ENCODE measurements around the gene USF1. TPM values are rescaled to one million over a fixed set of nuclear protein-coding genes. Genes with fewer than 3 reads are reported as not detected.

USF1 gene
- total RNA-seq, 6 donors from 2014 or later = 78.2 to 151 (median 84.2) TPM

DNA sequence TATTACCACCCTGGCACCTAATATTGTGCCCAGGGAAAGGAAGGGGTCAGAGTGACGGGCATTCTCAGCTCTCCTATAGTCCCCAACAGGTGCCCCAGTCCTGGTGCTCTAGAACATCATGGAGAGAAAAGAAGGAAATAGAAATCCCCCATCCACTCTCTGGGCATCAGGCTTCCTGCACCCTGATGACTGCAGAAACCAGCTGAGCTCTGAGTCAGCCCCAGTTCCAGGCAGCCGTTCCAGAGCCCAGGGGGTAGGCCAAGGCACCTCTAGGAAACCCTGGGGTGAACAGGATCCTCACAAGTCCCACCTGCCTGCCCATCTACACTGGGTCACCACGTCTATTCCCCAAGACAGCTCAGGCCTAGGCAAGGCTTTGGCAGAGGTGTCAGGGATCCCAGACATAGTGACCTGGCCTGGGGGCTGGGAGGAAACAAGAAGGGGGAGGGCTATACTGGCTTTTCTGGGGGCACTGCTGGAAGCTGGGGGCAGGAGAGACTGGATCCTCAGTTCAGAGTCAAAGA is 42.9 kb upstream of the USF1 start:
- WGBS, 2 donors = 62 to 64% methylated on average over 3 of the region's 3 CpGs
- no peaks in the 10 kb centered on the region for H3K9me3 ChIP-seq
- peak overlapping the region in 3 of 4 donors; percentile 37 to 50 (median 37) for H3K4me3 ChIP-seq
- peak in 1 of 2 donors; percentile 60 for DNase-seq
- H3K36me3 ChIP-seq = no peaks in the 10 kb centered on the region
- no peaks in the 10 kb centered on the region for H3K27me3 ChIP-seq
- H3K4me1 ChIP-seq = peaks cover 5 to 56% (median 35%) of the 10 kb centered on the region in 4 donors
- TF ChIP-seq, protein P1, sequence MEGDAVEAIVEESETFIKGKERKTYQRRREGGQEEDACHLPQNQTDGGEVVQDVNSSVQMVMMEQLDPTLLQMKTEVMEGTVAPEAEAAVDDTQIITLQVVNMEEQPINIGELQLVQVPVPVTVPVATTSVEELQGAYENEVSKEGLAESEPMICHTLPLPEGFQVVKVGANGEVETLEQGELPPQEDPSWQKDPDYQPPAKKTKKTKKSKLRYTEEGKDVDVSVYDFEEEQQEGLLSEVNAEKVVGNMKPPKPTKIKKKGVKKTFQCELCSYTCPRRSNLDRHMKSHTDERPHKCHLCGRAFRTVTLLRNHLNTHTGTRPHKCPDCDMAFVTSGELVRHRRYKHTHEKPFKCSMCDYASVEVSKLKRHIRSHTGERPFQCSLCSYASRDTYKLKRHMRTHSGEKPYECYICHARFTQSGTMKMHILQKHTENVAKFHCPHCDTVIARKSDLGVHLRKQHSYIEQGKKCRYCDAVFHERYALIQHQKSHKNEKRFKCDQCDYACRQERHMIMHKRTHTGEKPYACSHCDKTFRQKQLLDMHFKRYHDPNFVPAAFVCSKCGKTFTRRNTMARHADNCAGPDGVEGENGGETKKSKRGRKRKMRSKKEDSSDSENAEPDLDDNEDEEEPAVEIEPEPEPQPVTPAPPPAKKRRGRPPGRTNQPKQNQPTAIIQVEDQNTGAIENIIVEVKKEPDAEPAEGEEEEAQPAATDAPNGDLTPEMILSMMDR (IDR thresholded peaks at IDR 0.05) = no peak
- TF ChIP-seq POLR2A (IDR thresholded peaks at IDR 0.05) (no peak), POLR2AphosphoS5 (IDR thresholded peaks at IDR 0.05) (no peak), EP300 (IDR thresholded peaks at IDR 0.05) (no peak)
- peak overlapping the region; percentile 55 to 82 (median 76) for H3K27ac ChIP-seq
- no peak for ATAC-seq (ENCODE audit: low FRiP score in 2 of 2)

DNA sequence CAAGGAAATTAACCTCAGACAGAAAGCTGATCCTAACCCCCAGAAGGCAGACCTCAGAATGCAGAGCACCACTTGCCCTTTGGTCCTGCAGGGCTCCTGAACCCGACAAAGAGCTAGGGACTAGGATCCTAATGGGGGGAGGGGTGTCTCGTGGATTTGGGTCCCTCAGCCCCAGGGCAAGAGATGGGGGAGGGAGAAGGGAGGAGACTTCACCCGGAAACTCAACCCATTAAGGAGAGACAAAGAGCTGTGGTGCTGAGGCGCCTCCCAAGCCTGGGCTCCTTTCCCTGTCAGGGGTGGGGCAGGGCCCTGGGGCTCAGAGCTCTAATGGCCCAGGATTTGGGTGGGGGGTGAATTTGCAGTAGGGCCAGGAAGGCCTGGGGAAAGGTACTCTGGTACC is 40.7 kb upstream of the USF1 start:
- 53% methylated on average over 4 of the region's 4 CpGs for WGBS, 2 donors
- H3K36me3 ChIP-seq = no peaks in the 10 kb centered on the region
- peak overlapping the region in 1 of 4 donors; percentile 3 for H3K4me3 ChIP-seq
- H3K4me1 ChIP-seq = peaks cover 15 to 63% (median 50%) of the 10 kb centered on the region in 4 donors
- no peak for TF ChIP-seq EP300 (IDR thresholded peaks at IDR 0.05)
- TF ChIP-seq POLR2AphosphoS5 (IDR thresholded peaks at IDR 0.05) = no peak
- TF ChIP-seq, protein P1 (IDR thresholded peaks at IDR 0.05) = no peak
- TF ChIP-seq POLR2A (IDR thresholded peaks at IDR 0.05) = no peak
- ATAC-seq (ENCODE audit: low FRiP score in 2 of 2) = no peak
- H3K27ac ChIP-seq = peak overlapping the region in 2 of 4 donors; percentile 52 to 79
- no peak for DNase-seq
- no peaks in the 10 kb centered on the region for H3K27me3 ChIP-seq
- no peaks in the 10 kb centered on the region for H3K9me3 ChIP-seq

DNA sequence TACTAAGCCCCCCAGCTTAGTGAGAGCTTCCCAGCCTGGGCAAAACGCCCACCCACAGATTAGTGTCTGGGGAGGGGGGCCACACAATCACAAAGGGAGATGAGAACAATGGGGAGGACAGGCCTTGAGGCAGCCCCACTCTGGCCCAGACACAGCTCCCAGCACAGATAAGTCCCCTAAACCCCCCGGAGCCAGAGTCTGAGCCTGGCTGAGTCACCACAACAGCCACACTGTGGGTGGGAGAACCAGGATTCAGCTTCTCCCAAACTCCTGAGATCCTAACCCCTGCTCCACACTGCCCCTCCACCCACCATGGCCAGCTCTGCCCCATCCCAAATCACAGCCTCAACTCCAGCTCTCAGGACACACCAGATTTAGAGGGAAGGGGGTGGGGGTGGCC is 39.4 kb upstream of the USF1 start:
- Histone ChIP-seq H3K4me3 (no peak overlapping the region), H3K36me3 (no peaks in the 10 kb centered on the region), H3K27ac (peak overlapping the region; percentile 42 to 79 (median 76)), H3K4me1 (peaks cover 15 to 66% (median 51%) of the 10 kb centered on the region in 4 donors), H3K9me3 (no peaks in the 10 kb centered on the region), H3K27me3 (no peaks in the 10 kb centered on the region)
- DNase-seq (no peak), ATAC-seq (ENCODE audit: low FRiP score in 2 of 2) (no peak)
- WGBS, 2 donors = 51 to 72% methylated on average over 2 of the region's 2 CpGs
- TF ChIP-seq EP300 (IDR thresholded peaks at IDR 0.05) (no peak), POLR2A (IDR thresholded peaks at IDR 0.05) (no peak), POLR2AphosphoS5 (IDR thresholded peaks at IDR 0.05) (no peak)
- TF ChIP-seq, protein P1 (IDR thresholded peaks at IDR 0.05) = no peak

DNA sequence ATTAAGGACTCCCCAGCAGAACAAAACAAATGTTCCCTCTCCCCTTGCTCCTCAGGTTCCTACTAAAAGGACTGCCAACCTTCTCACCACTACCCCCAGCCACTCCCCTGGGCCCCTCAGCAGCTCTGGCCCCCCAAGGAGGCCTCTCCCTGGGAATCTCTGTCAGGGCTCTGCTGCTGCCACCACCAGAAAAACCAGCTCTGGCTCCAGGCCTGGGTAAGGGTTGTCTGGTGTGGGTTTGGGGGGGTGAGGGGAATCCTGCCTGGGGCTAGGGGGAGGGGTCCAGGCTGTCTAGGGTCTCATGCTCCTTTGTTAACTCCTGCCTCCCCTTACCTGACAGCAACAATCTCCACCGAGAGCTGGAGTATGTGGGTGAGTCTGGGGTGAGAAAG is 38.8 kb upstream of the USF1 start:
- Histone ChIP-seq H3K27me3 (no peaks in the 10 kb centered on the region), H3K9me3 (no peaks in the 10 kb centered on the region), H3K36me3 (no peaks in the 10 kb centered on the region), H3K27ac (peak overlapping the region; percentile 42 to 79 (median 76)), H3K4me1 (peaks cover 15 to 61% (median 49%) of the 10 kb centered on the region in 4 donors), H3K4me3 (no peak overlapping the region)
- 86 to 100% methylated on average over 1 of the region's 1 CpG for WGBS, 2 donors
- TF ChIP-seq EP300 (IDR thresholded peaks at IDR 0.05) = no peak
- TF ChIP-seq POLR2AphosphoS5 (IDR thresholded peaks at IDR 0.05) = no peak
- TF ChIP-seq, protein P1 (IDR thresholded peaks at IDR 0.05) = no peak
- no peak for TF ChIP-seq POLR2A (IDR thresholded peaks at IDR 0.05)
- ATAC-seq (ENCODE audit: low FRiP score in 2 of 2) (no peak), DNase-seq (no peak)
